Coronary artery (tissue), 2 donors: Measurements from ENCODE around the gene ERGIC1.
"Not testable (repeated sequence)": the region's sequence is repeated elsewhere in the genome, so short reads cannot be mapped to it uniquely, and the experiment has no call there.

Experiments
- DNase-seq: peaks from one replicate; pipeline ENCODE4 v3.0.0-alpha.2; 2017; ENCODE audit warnings: low spot score
- H3K27ac ChIP-seq, 2 donors: fragments of 200-600 bp; sonication (generic); one replicate each; pipeline ENCODE4 v1.5.1; 2016 to 2019
- H3K4me3 ChIP-seq: fragments of 200-600 bp; sonication (generic); 2 replicates; pipeline ENCODE4 v1.5.1; 2016; ENCODE audit warnings: mild to moderate bottlenecking, moderate library complexity
- CTCF ChIP-seq: fragments of 200-600 bp; sonication (generic); IDR thresholded peaks from one replicate; pipeline ENCODE4 v1.5.1; 2019; ENCODE audit warnings: antibody characterized with exemption

The ERGIC1 gene

GRCh38 chr5:172833686-172834414 lies at the start of gene ERGIC1:
Gene ERGIC1, plus strand, starts transcription at chr5:172834251. Its CDS starts 163 bp downstream, at chr5:172834414.
- no peak for TF ChIP-seq CTCF
- Histone ChIP-seq H3K27ac (peak within 1 kb of the TSS; percentile 70 to 93), H3K4me3 (peak within 1 kb of the TSS; percentile 95)
- peak; percentile 90 for DNase-seq

- no peak for TF ChIP-seq CTCF
- Histone ChIP-seq H3K27ac (no peak overlapping the region), H3K4me3 (no peak overlapping the region)
- DNase-seq = no peak
These were observed 48.5 kb upstream of the ERGIC1 start for GRCh38 chr5:172785429-172786088.

GRCh38 chr5:172786736-172787462 lies 47.2 kb upstream of the ERGIC1 start:
- no peak overlapping the region for H3K4me3 ChIP-seq
- no peak overlapping the region for H3K27ac ChIP-seq
- DNase-seq = no peak
- no peak for TF ChIP-seq CTCF

- DNase-seq, H3K4me3 ChIP-seq, H3K27ac ChIP-seq: not testable (repeated sequence)
These were observed 46.5 kb upstream of the ERGIC1 start for GRCh38 chr5:172787538-172787937.

- TF ChIP-seq CTCF = no peak
- no peak for DNase-seq
- H3K4me3 ChIP-seq = peak overlapping the region; percentile 26
- peak overlapping the region; percentile 76 to 96 for H3K27ac ChIP-seq
These were observed 45.0 kb upstream of the ERGIC1 start for GRCh38 chr5:172788771-172789686.

GRCh38 chr5:172789687-172790495 lies 44.2 kb upstream of the ERGIC1 start:
- DNase-seq = no peak
- peak overlapping the region; percentile 76 to 96 for H3K27ac ChIP-seq
- TF ChIP-seq CTCF = no peak
- H3K4me3 ChIP-seq = no peak overlapping the region
